HG03025 (cell line): ENCODE results near the gene POLD1.
"Not testable (repeated sequence)": the region's sequence is repeated elsewhere in the genome, so short reads cannot be mapped to it uniquely, and the experiment has no call there.

Experiments used
- ATAC-seq: cut with Tn5 transposase; IDR thresholded peaks from one replicate; pipeline ENCODE4 v1.9.1; 2021; ENCODE audit warnings: mild to moderate bottlenecking, moderate library complexity; ENCODE audit not compliant: unreplicated experiment, low FRiP score

POLD1 gene

GRCh38 chr19:50383852-50384684 is at the start of gene POLD1:
TSS of gene POLD1 (plus strand) at chr19:50384347. CDS start at chr19:50398852, 14,505 bp downstream.
- peak; percentile 78 for ATAC-seq

- no peak for ATAC-seq
These were observed 49.3 kb upstream of the POLD1 start for GRCh38 chr19:50334741-50335421.

- ATAC-seq = not testable (repeated sequence)
These were observed 47.1 kb upstream of the POLD1 start for GRCh38 chr19:50337031-50337430.

GRCh38 chr19:50340331-50340730 is 43.8 kb upstream of the POLD1 start:
- ATAC-seq = no peak

- no peak for ATAC-seq
These were observed 43.0 kb upstream of the POLD1 start for GRCh38 chr19:50341091-50341564.

- ATAC-seq = peak; percentile 44
These were observed 39.4 kb upstream of the POLD1 start for GRCh38 chr19:50344661-50345318.

- ATAC-seq = not testable (repeated sequence)
These were observed 37.0 kb upstream of the POLD1 start for GRCh38 chr19:50347089-50347581.

- no peak for ATAC-seq
These were observed 34.7 kb upstream of the POLD1 start for GRCh38 chr19:50349277-50350057.

GRCh38 chr19:50352242-50352641 is 31.9 kb upstream of the POLD1 start:
- ATAC-seq = no peak

GRCh38 chr19:50353487-50353880 is 30.7 kb upstream of the POLD1 start:
- ATAC-seq = not testable (repeated sequence)

GRCh38 chr19:50356691-50357177 is 27.4 kb upstream of the POLD1 start:
- no peak for ATAC-seq

- peak; percentile 47 for ATAC-seq
These were observed 26.7 kb upstream of the POLD1 start for GRCh38 chr19:50357178-50358100.

GRCh38 chr19:50358483-50359327 is 25.4 kb upstream of the POLD1 start:
- no peak for ATAC-seq

- no peak for ATAC-seq
These were observed 24.8 kb upstream of the POLD1 start for GRCh38 chr19:50359328-50359818.

GRCh38 chr19:50361290-50362029 is 22.7 kb upstream of the POLD1 start:
- no peak for ATAC-seq

GRCh38 chr19:50362030-50362412 is 22.1 kb upstream of the POLD1 start:
- ATAC-seq = no peak
